ENCODE measurements around the gene PSD2.

Gene PSD2

DNA sequence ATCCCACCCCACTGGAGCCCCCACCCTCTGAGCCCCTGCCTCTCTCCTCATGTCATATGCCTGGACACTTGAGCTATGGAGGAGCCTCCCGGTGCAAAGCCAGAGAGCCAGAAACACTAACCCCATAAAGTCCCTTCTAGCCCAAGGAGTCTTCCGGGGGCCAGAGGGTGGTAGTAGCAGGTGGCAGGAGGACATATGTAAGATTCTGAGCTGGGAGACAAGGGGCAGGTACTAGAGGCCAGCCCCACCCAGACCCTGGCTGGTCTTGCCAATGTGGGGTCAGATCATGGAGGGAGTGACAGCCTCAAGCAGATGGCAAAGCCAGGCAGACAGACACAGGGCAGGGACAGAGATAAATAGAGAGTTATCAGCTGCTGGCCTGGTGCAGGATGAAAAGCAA lies 63.4 kb downstream of the PSD2 start:
- DNase-seq: no peak

DNA sequence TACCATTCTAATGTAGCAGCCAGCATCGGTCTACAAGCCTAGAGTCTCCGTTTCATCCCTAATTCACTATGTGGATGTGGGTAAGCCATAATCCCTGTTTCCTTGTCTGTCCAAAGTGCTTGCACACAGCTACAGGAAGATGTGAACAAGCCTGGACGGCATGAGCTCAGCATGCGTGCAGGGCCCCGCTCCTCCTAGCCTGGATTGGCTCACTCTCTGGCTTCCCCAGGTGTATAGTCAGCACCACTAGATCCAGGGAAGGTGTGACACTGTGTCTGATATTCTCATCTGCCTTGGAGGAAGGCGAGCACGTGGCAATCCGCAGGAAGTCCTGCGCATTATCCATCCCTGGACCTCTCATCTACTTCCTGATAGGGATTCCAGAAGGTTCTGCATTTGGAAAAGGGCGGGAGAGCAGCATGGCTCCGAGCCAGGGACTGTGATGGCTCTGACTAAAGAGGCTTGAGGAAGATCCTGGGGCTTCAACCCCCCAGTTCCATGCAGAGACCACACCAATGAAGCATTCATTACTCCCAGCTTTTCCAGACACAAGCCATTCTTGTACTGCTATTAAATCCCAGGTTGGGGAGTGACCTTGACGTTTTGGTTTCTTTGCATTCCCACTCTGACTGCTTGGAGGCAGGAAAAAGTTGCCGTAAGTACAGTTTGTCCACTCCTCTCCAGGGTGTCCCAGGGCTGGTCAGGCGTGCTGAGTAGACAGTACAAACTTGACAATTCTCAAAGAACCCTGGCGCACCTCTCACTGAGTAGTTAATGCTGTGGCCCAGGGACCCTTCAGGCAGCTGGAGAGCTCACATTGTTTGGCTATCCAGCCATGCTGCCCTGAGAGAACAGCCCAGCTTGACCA lies 65.6 kb downstream of the PSD2 start:
- no peak for DNase-seq

DNA sequence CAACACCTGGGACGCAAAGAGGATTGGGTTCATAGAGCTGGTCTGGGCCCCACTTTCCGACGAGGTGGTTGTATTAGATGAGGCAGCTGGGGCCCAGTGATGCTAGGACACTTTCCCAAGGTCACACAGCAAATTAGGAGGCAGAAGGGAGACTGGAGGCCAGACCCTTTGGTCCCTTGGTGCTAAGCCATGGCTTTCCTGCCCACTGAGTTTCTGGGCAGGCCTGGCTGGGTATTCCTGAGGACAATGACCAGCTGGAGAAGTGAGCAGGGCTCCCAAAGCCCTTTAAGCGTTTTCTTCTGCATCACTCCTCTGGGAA lies 66.2 kb downstream of the PSD2 start:
- no peak for DNase-seq

DNA sequence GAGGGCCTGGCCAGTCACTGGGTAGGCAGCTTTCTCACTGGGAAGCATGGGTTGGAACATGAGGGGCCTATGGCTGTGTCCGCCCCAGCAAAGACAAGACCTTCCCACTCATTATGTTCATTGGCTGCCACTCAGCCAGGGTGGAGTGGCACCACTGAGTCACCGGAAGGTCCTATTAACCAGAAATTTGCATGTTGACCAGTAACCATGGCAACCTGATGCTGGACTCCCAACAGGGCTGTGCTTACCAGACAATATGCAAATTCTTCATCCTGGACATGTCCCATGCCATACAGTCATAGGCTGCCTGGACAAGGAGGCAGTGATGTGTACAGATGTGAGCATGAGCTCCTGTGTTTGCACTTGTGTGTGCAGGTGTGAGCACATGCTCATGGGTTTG lies 66.7 kb downstream of the PSD2 start:
- no peak for DNase-seq

DNA sequence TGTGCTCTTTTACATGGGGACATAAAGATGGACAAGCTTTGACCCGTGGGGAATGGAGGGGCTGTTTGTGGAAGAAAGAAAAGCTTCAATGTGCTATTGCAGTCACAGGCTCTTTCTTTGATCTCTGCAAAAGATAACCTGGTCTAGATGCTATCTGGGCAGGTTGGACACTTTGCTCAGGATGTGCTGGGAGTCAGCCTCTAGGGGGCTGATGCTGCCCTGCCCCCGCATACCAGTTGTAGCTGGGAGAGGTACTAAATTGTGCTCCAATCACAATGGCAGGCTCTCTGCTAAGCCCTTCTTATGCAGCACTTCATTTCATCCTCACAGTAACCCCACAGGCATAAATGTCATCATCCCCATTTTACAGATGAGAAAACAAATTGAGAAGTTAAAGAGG lies 67.2 kb downstream of the PSD2 start:
- no peak for DNase-seq

DNA sequence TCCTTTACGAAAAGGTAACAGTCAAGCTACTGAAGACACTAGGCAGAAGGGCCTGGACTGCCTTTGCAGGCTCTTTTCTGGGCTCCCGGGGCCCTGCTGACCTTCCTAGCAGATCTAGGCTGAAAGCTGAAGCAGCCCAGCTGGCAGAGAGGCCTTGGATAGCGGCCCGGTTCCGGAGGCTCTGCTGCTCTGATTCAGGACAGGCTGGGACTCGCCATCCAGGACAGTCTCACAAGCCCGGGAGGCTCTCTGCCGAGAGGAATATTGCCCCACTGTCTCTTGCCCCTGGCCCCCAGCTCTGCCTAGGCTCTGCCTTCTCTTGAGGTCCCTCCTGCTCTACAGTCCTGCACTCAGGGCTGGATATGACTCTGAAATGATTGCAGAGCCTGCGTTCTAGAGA lies 67.8 kb downstream of the PSD2 start:
- no peak for DNase-seq

DNA sequence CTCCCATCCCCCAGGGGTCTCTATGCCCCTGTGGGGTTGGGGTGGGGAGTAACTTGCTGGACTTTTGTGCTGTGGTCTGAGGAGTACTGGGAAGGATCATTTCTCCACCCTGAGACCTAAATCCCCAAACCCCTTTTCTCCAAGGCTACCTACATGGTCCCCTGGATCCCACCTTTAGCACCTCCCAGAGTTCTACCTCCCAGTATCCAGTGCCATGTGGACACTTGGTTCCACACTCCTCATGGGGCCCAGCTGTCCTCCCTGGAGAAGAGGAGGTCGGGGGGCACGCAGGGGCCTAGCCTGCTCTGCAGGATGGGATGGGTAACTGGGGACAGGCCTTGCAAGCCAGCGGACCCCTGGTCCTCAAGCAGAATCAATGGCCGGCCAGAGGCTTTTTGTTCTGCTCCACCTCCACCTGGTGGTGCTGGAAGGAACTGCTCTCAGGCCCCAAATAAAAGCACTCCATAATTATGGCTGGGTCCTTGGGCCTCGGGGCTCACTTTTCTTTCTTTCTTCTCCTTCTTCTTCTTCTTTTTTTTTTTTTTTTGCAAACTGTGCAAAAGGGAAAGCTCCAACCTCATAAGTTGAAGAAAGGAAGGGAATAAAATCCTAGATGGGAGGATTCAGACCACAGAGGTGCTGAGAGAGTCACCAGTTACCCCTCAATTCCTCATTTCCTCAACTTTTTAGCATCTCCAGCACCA lies 68.4 kb downstream of the PSD2 start:
- DNase-seq: peak; percentile 26 to 37

DNA sequence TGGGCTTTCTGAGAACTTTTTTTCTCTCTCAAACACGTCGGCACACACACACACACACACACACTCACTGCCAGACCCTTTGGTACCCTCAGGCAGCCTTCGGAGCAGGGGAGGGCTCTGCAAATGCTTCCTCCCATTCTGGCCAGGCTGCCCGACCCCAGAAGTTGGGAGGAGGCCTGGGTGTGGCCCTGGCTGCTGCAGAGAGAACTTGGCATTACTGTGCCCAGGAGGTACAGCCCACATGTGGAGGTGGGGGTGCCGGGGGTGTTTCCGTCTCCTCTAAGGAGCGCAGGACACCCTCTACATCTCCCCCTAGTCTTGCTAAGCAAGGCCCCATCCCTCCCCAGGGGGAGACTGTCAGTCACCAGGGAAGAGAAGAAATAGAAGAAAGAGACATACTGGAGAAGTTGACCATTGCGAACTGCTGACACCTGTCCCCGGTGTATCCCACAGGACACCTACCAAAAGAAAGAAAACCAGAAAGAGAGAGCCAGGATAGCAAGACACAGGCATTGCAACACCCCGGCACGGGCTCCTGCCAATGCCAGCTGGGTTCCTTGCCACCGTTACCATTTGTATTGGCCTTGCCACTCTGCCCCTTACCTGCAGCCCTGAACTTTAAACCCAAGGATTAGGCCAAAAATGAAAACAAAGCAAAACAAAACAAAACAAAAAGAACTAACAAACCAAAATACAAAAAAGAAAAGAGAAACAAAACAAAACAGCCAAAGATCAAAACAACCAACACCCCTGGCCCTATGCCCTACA lies 69.3 kb downstream of the PSD2 start:
- no peak for DNase-seq

DNA sequence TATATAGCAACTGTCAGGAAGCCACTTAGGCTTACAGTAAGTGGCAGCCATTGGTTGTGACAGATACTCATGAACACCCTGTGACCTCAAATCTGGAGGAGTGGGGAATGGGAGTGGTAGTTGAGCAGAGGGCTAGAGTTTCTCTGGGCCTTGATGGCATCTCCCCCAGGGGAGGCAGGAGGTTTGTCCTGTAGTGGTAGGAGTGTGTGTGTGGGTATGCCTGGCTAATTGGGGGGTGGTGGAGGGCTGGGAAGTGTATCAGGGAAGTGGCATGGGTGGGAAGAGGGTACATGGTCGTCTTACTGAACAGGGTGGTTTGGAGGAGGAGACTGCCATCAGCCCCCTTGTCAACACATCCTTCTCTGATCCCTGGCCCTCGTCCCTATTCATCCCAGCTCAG lies 71.5 kb downstream of the PSD2 start:
- DNase-seq: no peak

DNA sequence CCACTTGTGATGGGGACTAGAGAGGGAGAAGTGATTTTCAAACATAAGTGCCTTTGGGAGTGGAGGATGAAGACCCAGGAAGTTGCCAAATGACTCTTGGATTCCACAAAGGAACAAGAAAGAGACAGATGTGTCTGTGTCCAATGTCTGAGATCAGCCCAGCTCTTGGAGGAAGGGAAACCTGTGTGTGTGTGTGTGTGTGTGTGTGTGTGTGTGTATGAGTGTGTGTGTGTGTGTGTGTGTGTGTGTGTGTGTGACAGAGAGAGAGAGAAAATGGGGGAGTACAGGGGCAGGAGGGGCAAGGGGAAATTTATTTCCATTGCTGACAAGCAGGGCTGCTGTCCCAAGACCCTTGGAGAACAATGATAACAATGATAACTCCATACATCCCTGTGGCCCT lies 72.0 kb downstream of the PSD2 start:
- no peak for DNase-seq

DNA sequence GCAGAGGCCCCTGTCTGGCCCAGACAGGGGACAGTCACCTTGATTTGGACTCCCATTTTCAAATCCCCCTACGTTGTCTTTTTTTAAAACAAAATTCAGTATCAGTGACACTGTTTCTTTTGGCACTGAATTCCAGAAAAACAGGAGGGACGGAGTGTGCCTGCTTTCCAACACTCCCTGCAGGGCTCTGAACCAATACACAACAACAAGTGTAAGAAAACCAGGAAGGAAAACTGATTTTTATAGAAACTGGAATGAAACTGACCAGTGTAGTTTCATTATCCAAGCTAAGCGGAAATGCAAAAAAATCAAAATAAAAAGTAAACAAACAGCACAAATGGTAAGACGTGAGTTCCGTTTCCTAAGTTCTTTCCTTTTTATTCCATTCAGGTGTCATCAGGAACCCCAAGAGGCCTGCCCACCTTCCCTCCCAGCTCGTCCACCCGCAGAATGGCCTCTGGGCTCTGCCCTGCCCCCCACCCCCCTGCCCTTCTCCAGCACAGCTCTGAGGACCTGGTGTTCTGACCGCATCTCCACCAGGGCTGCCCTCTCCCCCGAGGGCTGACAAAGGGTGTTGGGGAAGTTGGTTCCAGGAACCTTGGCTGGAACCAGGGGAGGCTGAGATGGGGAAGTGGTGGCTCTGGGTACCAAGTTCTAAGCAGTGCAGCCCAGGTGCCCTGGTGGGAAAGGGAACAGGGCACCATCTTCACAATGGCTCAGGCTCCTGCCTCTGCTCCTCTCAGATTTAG lies 73.6 kb downstream of the PSD2 start:
- no peak for DNase-seq

DNA sequence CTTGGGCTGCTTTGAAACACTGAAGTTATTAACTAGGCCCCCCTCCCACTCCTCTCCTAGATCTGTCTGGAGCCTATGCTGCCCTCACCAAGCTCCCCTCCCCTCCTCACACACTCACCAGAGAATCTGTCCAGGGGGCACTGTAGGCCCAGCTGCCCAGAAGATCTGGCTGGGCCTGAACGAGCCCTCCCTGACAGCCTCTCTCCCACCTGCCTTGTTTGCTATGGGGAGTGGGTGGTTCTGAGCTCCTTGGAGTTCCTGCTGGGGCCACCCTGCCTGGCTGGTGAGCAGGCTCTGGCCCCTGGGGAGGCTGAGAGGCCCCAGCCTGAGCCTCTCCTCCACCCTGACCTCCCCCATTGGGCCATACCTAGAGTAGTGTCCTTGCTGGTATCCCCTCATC lies 75.1 kb downstream of the PSD2 start:
- DNase-seq: no peak

DNA sequence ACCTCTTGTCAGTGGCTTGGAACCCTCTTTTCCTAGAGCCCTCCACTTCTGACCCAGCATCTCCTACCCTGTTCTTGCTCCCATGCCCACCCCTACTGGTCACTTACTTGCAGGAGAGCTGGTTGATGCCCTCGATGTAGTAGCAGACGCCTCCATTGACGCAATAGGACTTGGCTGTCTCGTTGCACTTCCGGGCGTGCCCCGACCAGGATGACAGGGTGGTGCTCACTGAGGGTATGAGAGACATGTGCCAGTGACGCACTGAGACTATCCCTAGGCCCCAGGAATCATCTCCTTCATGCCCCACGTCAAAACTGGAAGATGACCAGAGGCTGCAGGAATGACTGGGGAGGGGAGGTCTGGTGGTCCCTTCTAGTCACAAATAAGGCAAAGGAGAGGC lies 76.0 kb downstream of the PSD2 start:
- DNase-seq: no peak

DNA sequence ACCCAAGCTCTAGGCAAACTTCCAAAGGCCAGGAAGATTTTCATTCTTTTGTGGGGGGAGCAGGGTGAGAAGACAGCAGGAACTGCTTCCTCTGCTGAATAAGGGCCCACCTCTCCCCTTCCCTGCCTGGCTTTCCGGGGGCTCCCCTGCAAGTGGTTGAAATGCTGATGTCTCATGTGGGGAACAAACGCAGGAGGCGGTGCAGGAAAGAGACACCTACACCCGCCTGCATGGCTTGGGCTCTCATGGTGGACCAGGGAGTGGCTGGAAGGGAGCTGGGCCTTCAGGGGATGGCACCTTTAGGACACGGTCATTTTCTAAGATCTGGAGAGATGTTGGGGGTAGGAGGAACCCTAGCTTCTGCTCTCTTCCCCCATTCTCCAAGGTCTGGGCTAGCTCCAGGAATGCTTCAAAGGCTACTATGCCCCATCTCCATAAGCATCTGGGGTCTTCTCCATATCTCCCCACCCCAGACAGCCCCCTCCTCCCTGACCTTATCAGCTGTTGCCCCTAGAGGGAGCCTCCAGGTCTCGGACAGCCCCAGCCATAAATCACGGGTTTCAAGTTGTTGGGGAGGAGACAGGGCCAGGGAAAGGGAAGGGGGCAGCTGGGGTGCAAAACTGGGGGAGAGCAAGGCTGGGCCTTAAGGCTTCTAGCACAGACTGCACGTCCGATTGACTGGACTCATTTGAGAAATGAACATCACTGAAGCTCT lies 76.6 kb downstream of the PSD2 start:
- DNase-seq: no peak

DNA sequence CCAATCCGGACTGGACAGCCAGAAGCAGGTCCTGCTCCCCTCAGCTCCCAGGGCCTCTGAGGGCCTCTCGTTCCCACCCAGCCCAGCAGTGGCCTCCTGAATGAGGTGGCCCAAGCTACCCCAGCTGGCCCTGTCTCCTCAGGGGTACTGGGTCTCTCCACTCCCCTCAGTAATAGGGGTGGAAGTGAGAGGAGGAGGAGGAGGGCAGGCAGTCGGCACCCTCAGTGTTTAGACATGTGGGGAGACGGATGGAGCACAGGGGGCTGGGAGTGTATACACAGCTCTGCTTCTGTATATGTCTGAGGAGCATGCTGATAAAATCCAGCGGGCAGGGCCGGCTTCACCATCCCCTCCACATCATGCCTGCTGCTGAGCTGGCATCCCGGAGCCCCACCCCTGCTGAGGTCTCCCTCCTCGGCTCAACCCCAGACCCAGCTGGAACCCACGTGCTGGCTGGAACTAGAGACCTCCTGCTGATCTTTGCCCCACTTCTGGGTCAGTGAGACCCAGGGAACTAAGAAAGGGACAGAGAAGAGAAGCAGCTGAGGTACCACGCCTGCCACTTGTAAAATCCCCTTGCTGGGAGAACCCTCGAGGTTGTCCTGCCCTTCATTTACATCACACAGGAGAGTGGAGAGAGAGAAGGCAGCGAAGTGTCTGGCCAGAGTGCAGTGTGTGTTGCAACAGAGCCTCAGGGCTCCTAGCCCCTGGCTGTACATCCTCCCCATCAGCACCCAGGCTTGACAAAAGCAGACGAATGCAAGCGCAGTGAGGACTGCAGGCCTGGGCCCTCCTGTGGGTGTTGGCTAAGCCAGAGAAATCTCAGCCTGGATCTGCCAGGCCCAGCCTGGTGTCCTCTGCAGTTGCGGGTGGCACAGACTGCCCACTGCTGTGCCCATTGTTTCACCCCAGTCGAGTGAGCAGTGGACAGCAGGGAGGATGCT lies 77.5 kb downstream of the PSD2 start:
- no peak for DNase-seq

DNA sequence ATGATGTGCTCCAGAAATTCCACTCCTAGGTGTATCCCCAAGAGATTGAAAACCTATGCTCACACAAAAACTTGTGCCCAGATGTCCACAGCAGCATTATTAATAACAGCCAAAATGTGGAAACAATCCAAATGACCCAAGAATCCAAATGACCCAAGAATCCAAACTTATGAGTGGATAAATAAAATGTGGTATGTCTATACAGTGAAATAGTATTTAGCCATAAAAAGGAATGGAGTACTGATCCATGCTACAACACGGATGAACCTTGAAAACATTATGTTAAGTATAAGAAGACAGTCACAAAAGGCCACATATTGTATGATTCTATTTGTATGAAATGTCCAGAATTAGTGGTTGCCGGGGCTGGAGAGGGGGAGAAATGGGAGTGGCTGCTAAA lies 80.3 kb downstream of the PSD2 start:
- no peak for DNase-seq

DNA sequence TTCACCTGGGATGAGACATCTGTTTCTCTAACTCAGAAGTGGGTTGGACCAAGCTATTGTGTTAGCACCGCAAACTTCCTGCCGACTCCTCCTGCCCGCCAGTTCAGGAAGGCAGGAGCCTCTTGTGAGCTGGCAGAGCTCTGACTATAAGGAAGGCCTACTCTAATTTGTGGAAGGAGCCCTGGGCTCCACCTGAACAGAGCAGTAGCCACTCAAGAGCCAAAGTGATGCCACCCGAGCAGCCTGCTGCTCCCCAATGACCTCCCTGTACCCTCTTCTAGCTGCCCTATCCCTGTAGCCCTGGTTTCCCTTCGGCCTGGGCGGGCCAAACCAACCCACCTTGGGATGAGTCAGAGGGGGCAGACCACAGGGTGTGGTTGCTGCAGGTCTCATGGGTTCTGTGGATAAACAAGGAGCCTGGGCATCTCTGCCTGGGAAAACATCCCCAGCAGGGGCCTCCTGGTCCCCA lies 81.6 kb downstream of the PSD2 start:
- no peak for DNase-seq

DNA sequence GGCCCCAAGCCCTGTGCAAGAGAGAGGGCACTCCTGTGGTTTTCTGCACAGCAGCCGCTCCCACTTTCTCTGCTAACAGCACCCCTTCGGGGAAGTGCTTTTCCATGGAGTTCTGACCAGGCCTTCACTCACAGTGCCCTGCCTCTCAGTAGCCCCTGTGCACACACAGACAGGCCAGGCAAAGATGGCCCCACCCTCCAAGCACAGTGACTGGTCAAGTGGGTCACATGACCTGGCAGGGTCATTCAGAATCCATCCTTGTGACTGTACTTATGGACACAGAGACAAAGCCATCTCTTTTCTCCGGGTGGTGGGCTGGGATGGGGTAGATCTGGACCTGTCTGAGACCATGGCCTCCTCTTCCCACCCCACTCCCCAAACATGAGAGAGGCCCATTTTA lies 82.5 kb downstream of the PSD2 start:
- DNase-seq: no peak

DNA sequence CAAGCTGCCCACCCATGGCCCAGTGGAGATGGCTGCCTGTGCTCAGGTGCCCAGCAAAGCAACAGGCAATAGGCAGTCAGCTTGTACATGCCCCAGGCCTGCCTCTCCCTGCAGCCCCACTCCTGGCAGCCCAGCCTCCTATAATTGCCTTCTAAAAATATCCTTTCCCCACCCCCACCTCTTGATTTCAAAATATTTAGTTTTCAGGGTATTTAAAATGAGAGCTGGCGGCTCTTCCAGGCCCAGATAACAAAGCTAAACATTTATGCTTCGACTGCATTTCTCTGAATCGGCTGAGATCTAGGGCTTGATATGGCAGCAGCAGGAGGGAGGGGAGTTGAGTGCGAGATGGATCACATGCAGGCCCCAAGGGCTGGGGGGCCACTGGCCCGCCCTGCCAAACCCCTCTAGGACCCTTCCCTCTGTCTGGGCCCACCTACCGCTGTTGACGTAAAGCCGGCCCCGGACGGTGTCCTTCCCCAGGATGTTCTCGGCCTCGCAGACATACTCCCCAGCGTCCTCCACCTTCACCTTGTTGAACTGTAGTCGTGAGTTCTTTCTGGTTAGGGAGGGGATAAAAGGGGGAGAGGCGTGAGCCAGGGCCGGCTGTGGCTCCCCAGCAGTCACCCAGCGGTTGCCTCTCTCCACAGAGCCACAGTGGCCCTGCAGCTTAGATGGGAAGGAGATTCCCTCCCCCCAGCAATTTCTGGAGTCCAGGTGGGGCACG lies 85.0 kb downstream of the PSD2 start:
- DNase-seq: no peak

DNA sequence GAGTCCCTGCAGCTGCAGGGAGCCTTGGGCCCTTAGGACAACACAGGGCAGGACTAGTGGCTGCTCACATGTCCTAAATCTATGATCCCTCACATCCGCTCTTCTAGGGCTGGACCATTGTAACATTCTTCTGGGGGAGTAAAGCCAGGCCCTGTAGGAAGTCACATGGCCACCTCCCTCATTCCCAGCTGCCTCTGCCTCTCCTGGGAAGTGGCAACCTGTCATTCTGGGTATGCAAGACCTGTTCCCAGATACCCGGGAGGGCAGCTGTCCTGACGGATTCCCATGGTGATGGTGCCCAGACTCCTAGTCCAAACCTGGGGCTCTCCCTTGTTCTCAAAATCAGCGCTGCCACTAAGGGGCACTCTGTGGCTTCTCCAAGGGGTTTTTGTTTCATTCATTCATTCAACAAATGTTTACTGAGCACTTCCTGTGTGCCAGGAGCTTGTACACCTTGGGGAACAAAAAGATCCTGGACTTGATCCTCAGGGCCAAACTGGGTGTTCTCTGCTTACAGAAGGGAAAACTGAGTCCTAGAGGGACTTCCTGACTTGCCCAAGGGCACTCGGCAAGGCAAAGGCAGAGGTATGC lies 85.6 kb downstream of the PSD2 start:
- no peak for DNase-seq

Data from NCI-H2081 (cell line).